ENCODE results near the gene ARHGEF7. TPM values are rescaled to one million over a fixed set of nuclear protein-coding genes. Genes with fewer than 3 reads are reported as not detected.

The ARHGEF7 gene
- polyA plus RNA-seq, 1 experiment, result 40.3 TPM

GRCh38 chr13:111275995-111276618 lies 161.0 kb downstream of the ARHGEF7 start:
- POLR2A ChIA-PET, result no interaction called here
- Histone ChIP-seq H3K4me3 (ENCODE audit: low read depth, low read length) (no peak overlapping the region), H3K27ac (ENCODE audit: low read depth, low read length) (no peak overlapping the region), H3K27me3 (ENCODE audit: control insufficient read depth, insufficient read depth, low read length) (no peaks in the 10 kb centered on the region), H3K9me3 (ENCODE audit: control insufficient read depth, insufficient read depth, low read length) (no peaks in the 10 kb centered on the region)
- CTCF ChIA-PET, result interaction anchor here (0.9 kb wide), 1 partner anchor 209 kb away, joined by 3 read pairs; no protein-coding TSS in a partner anchor
- no peak for DNase-seq (ENCODE audit: low read depth, low spot score)
- no peak for TF ChIP-seq CTCF (IDR thresholded peaks at IDR 0.05; ENCODE audit: low read depth, low read length)

- ChIA-PET CTCF (interaction anchor here (0.8 kb wide), 1 partner anchor 182 kb away, joined by 3 read pairs; no protein-coding TSS in a partner anchor), POLR2A (no interaction called here)
Measured at GRCh38 chr13:111278258-111278657, 163.1 kb downstream of the ARHGEF7 start.

GRCh38 chr13:111278743-111279652 lies 163.9 kb downstream of the ARHGEF7 start:
- Histone ChIP-seq H3K4me3 (ENCODE audit: low read depth, low read length) (no peak overlapping the region), H3K27ac (ENCODE audit: low read depth, low read length) (peak overlapping the region; percentile 41), H3K9me3 (ENCODE audit: control insufficient read depth, insufficient read depth, low read length) (peaks cover 6% of the 10 kb centered on the region; the same call in 1 of the 2 replicates), H3K27me3 (ENCODE audit: control insufficient read depth, insufficient read depth, low read length) (no peaks in the 10 kb centered on the region)
- CTCF ChIA-PET, result interaction anchor here (0.7 to 1.1 kb wide), 3 partner anchors 182 to 1400 kb away, joined by 3 to 10 read pairs (median 5); no protein-coding TSS in a partner anchor
- POLR2A ChIA-PET, result interaction anchor here (1.2 kb wide), 1 partner anchor 11 kb away, joined by 4 read pairs; no protein-coding TSS in a partner anchor
- no peak for DNase-seq (ENCODE audit: low read depth, low spot score)
- no peak for TF ChIP-seq CTCF (IDR thresholded peaks at IDR 0.05; ENCODE audit: low read depth, low read length)

More at GRCh38 chr13:111278258-111278657, 163.1 kb downstream of the ARHGEF7 start:
- H3K9me3 ChIP-seq (ENCODE audit: control insufficient read depth, insufficient read depth, low read length), result peaks cover 6% of the 10 kb centered on the region; the same call in 1 of the 2 replicates
- H3K4me3 ChIP-seq (ENCODE audit: low read depth, low read length), result no peak overlapping the region
- no peak for DNase-seq (ENCODE audit: low read depth, low spot score)
- H3K27me3 ChIP-seq (ENCODE audit: control insufficient read depth, insufficient read depth, low read length), result no peaks in the 10 kb centered on the region
- TF ChIP-seq CTCF (IDR thresholded peaks at IDR 0.05; ENCODE audit: low read depth, low read length), result no peak
- no peak overlapping the region for H3K27ac ChIP-seq (ENCODE audit: low read depth, low read length)

- Histone ChIP-seq H3K27me3 (ENCODE audit: control insufficient read depth, insufficient read depth, low read length) (no peaks in the 10 kb centered on the region), H3K27ac (ENCODE audit: low read depth, low read length) (peak overlapping the region; percentile 94), H3K4me3 (ENCODE audit: low read depth, low read length) (no peak overlapping the region), H3K9me3 (ENCODE audit: control insufficient read depth, insufficient read depth, low read length) (peaks cover 6% of the 10 kb centered on the region; the same call in 1 of the 2 replicates)
- ChIA-PET POLR2A (interaction anchor here (1.2 kb wide), 1 partner anchor 12 kb away, joined by 4 read pairs; no protein-coding TSS in a partner anchor), CTCF (interaction anchor here (0.6 to 1.1 kb wide), 3 partner anchors 153 to 1399 kb away, joined by 4 to 10 read pairs (median 5); no protein-coding TSS in a partner anchor)
- no peak for TF ChIP-seq CTCF (IDR thresholded peaks at IDR 0.05; ENCODE audit: low read depth, low read length)
- DNase-seq (ENCODE audit: low read depth, low spot score), result no peak
Measured at GRCh38 chr13:111280226-111280625, 165.1 kb downstream of the ARHGEF7 start.

Measured in AG04450 (cell line).